ENCODE measurements around the gene GAP43.

Gene GAP43

GRCh38 chr3:115712871-115713270, 89.6 kb downstream of the GAP43 start:
- Histone ChIP-seq H3K4ac (ENCODE audit: low read length) (no peak overlapping the region), H2BK5ac (ENCODE audit: low read length) (no peak overlapping the region), H3K4me1 (ENCODE audit: control insufficient read depth in 2 of 2, insufficient read depth in 1 of 2, low read depth in 1 of 2, low read length in 2 of 2) (no peaks in the 10 kb centered on the region), H3K4me3 (ENCODE audit: low read length in 2 of 2) (no peak overlapping the region), H4K91ac (ENCODE audit: low read depth, low read length, poor library complexity) (no peak overlapping the region), H3K27ac (replicated peaks; ENCODE audit: low read length) (no peak overlapping the region), H2BK120ac (ENCODE audit: low read depth, low read length) (no peak overlapping the region), H3K27me3 (ENCODE audit: control insufficient read depth in 3 of 3, insufficient read depth in 3 of 3, low read depth in 1 of 3, low read length in 3 of 3) (no peaks in the 10 kb centered on the region), H2AFZ (ENCODE audit: low read length) (no peak overlapping the region), H2AK5ac (ENCODE audit: low read depth, low read length) (no peak overlapping the region), H3K36me3 (replicated peaks in 1 of 2; ENCODE audit: control insufficient read depth in 2 of 2, insufficient read depth in 2 of 2, low read length in 2 of 2) (no peaks in the 10 kb centered on the region), H2BK15ac (ENCODE audit: low read length) (no peak overlapping the region), H2BK12ac (ENCODE audit: low read length) (no peak overlapping the region), H3K14ac (ENCODE audit: low read length) (no peak overlapping the region), H3K4me2 (ENCODE audit: insufficient read depth, low read length, poor library complexity, severe bottlenecking) (no peak overlapping the region), H3K23ac (ENCODE audit: low read depth, low read length, poor library complexity) (no peak overlapping the region), H3K9ac (ENCODE audit: low read depth, low read length, poor library complexity) (no peak overlapping the region), H3K79me1 (ENCODE audit: low read depth, low read length) (no peaks in the 10 kb centered on the region), H3K18ac (ENCODE audit: low read length) (no peak overlapping the region), H3K9me3 (replicated peaks in 1 of 2; ENCODE audit: control insufficient read depth in 2 of 2, insufficient read depth in 1 of 2, low read depth in 1 of 2, low read length in 2 of 2) (no peaks in the 10 kb centered on the region), H4K8ac (ENCODE audit: low read depth, low read length) (no peak overlapping the region)
- DNase-seq (ENCODE audit: low spot score) = no peak
- no CpG with 5 or more reads among the region's 1 CpG for WGBS, 2 donors (ENCODE audit: extremely low coverage in 2 of 2, insufficient read length in 2 of 2, insufficient replicate concordance in 1 of 2)

- Histone ChIP-seq H3K27ac (replicated peaks; ENCODE audit: low read length) (no peak overlapping the region), H4K8ac (ENCODE audit: low read depth, low read length) (no peak overlapping the region), H3K18ac (ENCODE audit: low read length) (peak overlapping the region; percentile 20), H3K79me1 (ENCODE audit: low read depth, low read length) (no peaks in the 10 kb centered on the region), H2BK5ac (ENCODE audit: low read length) (no peak overlapping the region), H3K14ac (ENCODE audit: low read length) (no peak overlapping the region), H3K4me2 (ENCODE audit: insufficient read depth, low read length, poor library complexity, severe bottlenecking) (no peak overlapping the region), H2AK5ac (ENCODE audit: low read depth, low read length) (no peak overlapping the region), H3K4me1 (ENCODE audit: control insufficient read depth in 2 of 2, insufficient read depth in 1 of 2, low read depth in 1 of 2, low read length in 2 of 2) (no peaks in the 10 kb centered on the region), H3K9ac (ENCODE audit: low read depth, low read length, poor library complexity) (no peak overlapping the region), H3K27me3 (ENCODE audit: control insufficient read depth in 3 of 3, insufficient read depth in 3 of 3, low read depth in 1 of 3, low read length in 3 of 3) (no peaks in the 10 kb centered on the region), H2AFZ (ENCODE audit: low read length) (no peak overlapping the region), H3K4me3 (ENCODE audit: low read length in 2 of 2) (no peak overlapping the region), H3K9me3 (replicated peaks in 1 of 2; ENCODE audit: control insufficient read depth in 2 of 2, insufficient read depth in 1 of 2, low read depth in 1 of 2, low read length in 2 of 2) (no peaks in the 10 kb centered on the region), H4K91ac (ENCODE audit: low read depth, low read length, poor library complexity) (no peak overlapping the region), H3K4ac (ENCODE audit: low read length) (no peak overlapping the region), H2BK15ac (ENCODE audit: low read length) (no peak overlapping the region), H2BK120ac (ENCODE audit: low read depth, low read length) (no peak overlapping the region), H3K36me3 (replicated peaks in 1 of 2; ENCODE audit: control insufficient read depth in 2 of 2, insufficient read depth in 2 of 2, low read length in 2 of 2) (no peaks in the 10 kb centered on the region), H2BK12ac (ENCODE audit: low read length) (no peak overlapping the region), H3K23ac (ENCODE audit: low read depth, low read length, poor library complexity) (no peak overlapping the region)
- no CpG with 5 or more reads among the region's 5 CpGs for WGBS, 2 donors (ENCODE audit: extremely low coverage in 2 of 2, insufficient read length in 2 of 2, insufficient replicate concordance in 1 of 2)
- DNase-seq (ENCODE audit: low spot score) = no peak
Observed at GRCh38 chr3:115713284-115713683, 90.0 kb downstream of the GAP43 start.

- H3K27ac ChIP-seq (replicated peaks; ENCODE audit: low read length) = no peak overlapping the region
- no peak overlapping the region for H3K14ac ChIP-seq (ENCODE audit: low read length)
- no peak overlapping the region for H2BK5ac ChIP-seq (ENCODE audit: low read length)
- H3K79me1 ChIP-seq (ENCODE audit: low read depth, low read length) = no peaks in the 10 kb centered on the region
- no CpG with 5 or more reads among the region's 4 CpGs for WGBS, 2 donors (ENCODE audit: extremely low coverage in 2 of 2, insufficient read length in 2 of 2, insufficient replicate concordance in 1 of 2)
- H4K8ac ChIP-seq (ENCODE audit: low read depth, low read length) = no peak overlapping the region
- no peaks in the 10 kb centered on the region for H3K36me3 ChIP-seq (replicated peaks in 1 of 2; ENCODE audit: control insufficient read depth in 2 of 2, insufficient read depth in 2 of 2, low read length in 2 of 2)
- no peak overlapping the region for H4K91ac ChIP-seq (ENCODE audit: low read depth, low read length, poor library complexity)
- no peak overlapping the region for H3K4me3 ChIP-seq (ENCODE audit: low read length in 2 of 2)
- no peak overlapping the region for H2BK120ac ChIP-seq (ENCODE audit: low read depth, low read length)
- no peaks in the 10 kb centered on the region for H3K9me3 ChIP-seq (replicated peaks in 1 of 2; ENCODE audit: control insufficient read depth in 2 of 2, insufficient read depth in 1 of 2, low read depth in 1 of 2, low read length in 2 of 2)
- H3K23ac ChIP-seq (ENCODE audit: low read depth, low read length, poor library complexity) = no peak overlapping the region
- no peak overlapping the region for H2AK5ac ChIP-seq (ENCODE audit: low read depth, low read length)
- H3K27me3 ChIP-seq (ENCODE audit: control insufficient read depth in 3 of 3, insufficient read depth in 3 of 3, low read depth in 1 of 3, low read length in 3 of 3) = no peaks in the 10 kb centered on the region
- no peaks in the 10 kb centered on the region for H3K4me1 ChIP-seq (ENCODE audit: control insufficient read depth in 2 of 2, insufficient read depth in 1 of 2, low read depth in 1 of 2, low read length in 2 of 2)
- H2AFZ ChIP-seq (ENCODE audit: low read length) = no peak overlapping the region
- H3K9ac ChIP-seq (ENCODE audit: low read depth, low read length, poor library complexity) = no peak overlapping the region
- DNase-seq (ENCODE audit: low spot score) = no peak
- no peak overlapping the region for H3K4ac ChIP-seq (ENCODE audit: low read length)
- no peak overlapping the region for H2BK12ac ChIP-seq (ENCODE audit: low read length)
- no peak overlapping the region for H2BK15ac ChIP-seq (ENCODE audit: low read length)
- H3K4me2 ChIP-seq (ENCODE audit: insufficient read depth, low read length, poor library complexity, severe bottlenecking) = no peak overlapping the region
- no peak overlapping the region for H3K18ac ChIP-seq (ENCODE audit: low read length)
Observed at GRCh38 chr3:115715241-115715745, 92.0 kb downstream of the GAP43 start.

DNA sequence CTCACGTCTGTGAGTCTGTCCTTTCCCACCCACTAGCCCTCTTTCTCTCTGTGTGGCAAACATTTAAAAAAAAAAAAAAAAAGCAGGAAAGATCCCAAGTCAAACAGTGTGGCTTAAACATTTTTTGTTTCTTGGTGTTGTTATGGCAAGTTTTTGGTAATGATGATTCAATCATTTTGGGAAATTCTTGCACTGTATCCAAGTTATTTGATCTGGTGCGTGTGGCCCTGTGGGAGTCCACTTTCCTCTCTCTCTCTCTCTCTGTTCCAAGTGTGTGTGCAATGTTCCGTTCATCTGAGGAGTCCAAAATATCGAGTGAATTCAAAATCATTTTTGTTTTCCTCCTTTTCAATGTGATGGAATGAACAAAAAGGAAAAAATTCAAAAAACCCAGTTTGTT, 97.7 kb downstream of the GAP43 start:
- Histone ChIP-seq H3K36me3 (replicated peaks in 1 of 2; ENCODE audit: control insufficient read depth in 2 of 2, insufficient read depth in 2 of 2, low read length in 2 of 2) (no peaks in the 10 kb centered on the region), H3K23ac (ENCODE audit: low read depth, low read length, poor library complexity) (no peak overlapping the region), H4K91ac (ENCODE audit: low read depth, low read length, poor library complexity) (no peak overlapping the region), H3K18ac (ENCODE audit: low read length) (no peak overlapping the region), H3K79me1 (ENCODE audit: low read depth, low read length) (no peaks in the 10 kb centered on the region), H3K27me3 (ENCODE audit: control insufficient read depth in 3 of 3, insufficient read depth in 3 of 3, low read depth in 1 of 3, low read length in 3 of 3) (no peaks in the 10 kb centered on the region), H2AK5ac (ENCODE audit: low read depth, low read length) (no peak overlapping the region), H3K4ac (ENCODE audit: low read length) (no peak overlapping the region), H3K4me2 (ENCODE audit: insufficient read depth, low read length, poor library complexity, severe bottlenecking) (no peak overlapping the region), H3K9ac (ENCODE audit: low read depth, low read length, poor library complexity) (no peak overlapping the region), H2BK15ac (ENCODE audit: low read length) (no peak overlapping the region), H3K4me3 (ENCODE audit: low read length in 2 of 2) (no peak overlapping the region), H3K4me1 (ENCODE audit: control insufficient read depth in 2 of 2, insufficient read depth in 1 of 2, low read depth in 1 of 2, low read length in 2 of 2) (no peaks in the 10 kb centered on the region), H3K27ac (replicated peaks; ENCODE audit: low read length) (no peak overlapping the region), H4K8ac (ENCODE audit: low read depth, low read length) (no peak overlapping the region), H3K9me3 (replicated peaks in 1 of 2; ENCODE audit: control insufficient read depth in 2 of 2, insufficient read depth in 1 of 2, low read depth in 1 of 2, low read length in 2 of 2) (no peaks in the 10 kb centered on the region), H2BK12ac (ENCODE audit: low read length) (no peak overlapping the region), H2BK5ac (ENCODE audit: low read length) (no peak overlapping the region), H2BK120ac (ENCODE audit: low read depth, low read length) (no peak overlapping the region), H2AFZ (ENCODE audit: low read length) (no peak overlapping the region), H3K14ac (ENCODE audit: low read length) (no peak overlapping the region)
- no CpG with 5 or more reads among the region's 4 CpGs for WGBS, 2 donors (ENCODE audit: extremely low coverage in 2 of 2, insufficient read length in 2 of 2, insufficient replicate concordance in 1 of 2)
- no peak for DNase-seq (ENCODE audit: low spot score)

Data from neuronal stem cell (in vitro differentiated cells).